IMR-90 (cell line): Measurements from ENCODE around the gene EIF3L. TPM values are rescaled to one million over a fixed set of nuclear protein-coding genes. Genes with fewer than 3 reads are reported as not detected.

ENCODE experiments used
- ATAC-seq: fragments of 200-7000 bp; cut with Tn5 transposase; 2 replicates; pipeline ENCODE4 v1.9.1; 2020; ENCODE audit warnings: low read depth, mild to moderate bottlenecking, moderate library complexity
- BruUV-seq: library from RNA; stranded (reverse); fragments of 400-500 nt; replicated peaks from 2 replicates; lab custom pipeline; 2021; lab: Mats Ljungman, UMichigan
- CTCF ChIA-PET: fragments of 300-600 bp; formaldehyde crosslinking; extraction: SDS; loops from one replicate; lab custom pipeline; 2021; ENCODE audit warnings: antibody characterized with exemption; lab: Yijun Ruan, JAX
- POLR2A ChIA-PET: fragments of 300-600 bp; sonication (Branson Sonifier 250); formaldehyde crosslinking; loops from one replicate; lab custom pipeline; 2022; ENCODE audit warnings: antibody characterized with exemption; ENCODE audit not compliant: unreplicated experiment; lab: Charles Lee
- DNase-seq: peaks from one replicate; pipeline ENCODE4 v3.0.0; 2013
- H2AFZ ChIP-seq: replicated peaks from 2 replicates; pipeline ENCODE3; 2013; ENCODE audit warnings: low read length, mild to moderate bottlenecking; ENCODE audit not compliant: poor library complexity
- H2AK5ac ChIP-seq: 2 replicates; pipeline ENCODE4 v1.6.1; 2013; ENCODE audit warnings: low read depth, low read length, inconsistent platforms
- H2AK9ac ChIP-seq: replicated peaks from 2 replicates; pipeline ENCODE3; 2013; ENCODE audit warnings: mild to moderate bottlenecking, low read depth, low read length, moderate library complexity; ENCODE audit not compliant: poor library complexity
- H2BK120ac ChIP-seq: 2 replicates; pipeline ENCODE4 v1.6.1; 2013; ENCODE audit warnings: low read depth, low read length, inconsistent platforms
- H2BK15ac ChIP-seq: 3 replicates; pipeline ENCODE4 v1.6.1; 2013; ENCODE audit warnings: low read depth, low read length, inconsistent platforms
- H2BK20ac ChIP-seq: 2 replicates; pipeline ENCODE4 v1.6.1; 2013; ENCODE audit warnings: low read depth, mild to moderate bottlenecking, inconsistent platforms, low read length, moderate library complexity
- H2BK5ac ChIP-seq: 2 replicates; pipeline ENCODE4 v1.6.1; 2013; ENCODE audit warnings: mild to moderate bottlenecking, low read depth, low read length, inconsistent platforms; ENCODE audit not compliant: poor library complexity, severe bottlenecking
- H3K14ac ChIP-seq: replicated peaks from 2 replicates; pipeline ENCODE4 v1.6.1; 2013; ENCODE audit warnings: low read depth, low read length, inconsistent platforms
- H3K18ac ChIP-seq: 2 replicates; pipeline ENCODE4 v1.6.1; 2013; ENCODE audit warnings: low read depth, low read length, control low read depth
- H3K23ac ChIP-seq: 2 replicates; pipeline ENCODE4 v1.6.1; 2013; ENCODE audit warnings: low read depth, low read length, inconsistent platforms
- H3K27ac ChIP-seq: 2 replicates; pipeline ENCODE4 v1.5.1; 2013; ENCODE audit warnings: mild to moderate bottlenecking, control low read depth, low read length; ENCODE audit not compliant: insufficient read depth
- H3K27me3 ChIP-seq: 2 replicates; pipeline ENCODE4 v1.6.1; 2013; ENCODE audit warnings: low read length; ENCODE audit not compliant: control insufficient read depth, insufficient read depth
- H3K36me3 ChIP-seq: 2 replicates; pipeline ENCODE4 v1.6.1; 2013; ENCODE audit warnings: low read length, mixed read lengths; ENCODE audit not compliant: control insufficient read depth, insufficient read depth
- H3K4ac ChIP-seq: 2 replicates; pipeline ENCODE4 v1.6.1; 2013; ENCODE audit warnings: low read depth, low read length, inconsistent platforms
- H3K4me1 ChIP-seq: 2 replicates; pipeline ENCODE4 v1.6.1; 2013; ENCODE audit warnings: low read length, mixed read lengths; ENCODE audit not compliant: control insufficient read depth, insufficient read depth
- H3K4me2 ChIP-seq: 2 replicates; pipeline ENCODE4 v1.6.1; 2013; ENCODE audit warnings: low read depth, mild to moderate bottlenecking, control low read depth, low read length, moderate library complexity
- H3K4me3 ChIP-seq: 2 replicates; pipeline ENCODE4 v1.5.1; 2013; ENCODE audit warnings: low read depth, mild to moderate bottlenecking, control low read depth, low read length, moderate library complexity; ENCODE audit not compliant: insufficient read depth
- H3K56ac ChIP-seq: 2 replicates; pipeline ENCODE4 v1.6.1; 2013; ENCODE audit warnings: low read length, inconsistent platforms; ENCODE audit not compliant: insufficient read depth; ENCODE audit errors: extremely low read depth
- H3K79me1 ChIP-seq, 2 experiments: 2 replicates each; pipeline ENCODE4 v1.6.1; 2013; ENCODE audit warnings: low read length in 2 of 2, inconsistent platforms in 1 of 2, low read depth in 1 of 2
- H3K9ac ChIP-seq: 2 replicates; pipeline ENCODE4 v1.6.1; 2013; ENCODE audit warnings: low read depth, low read length, control low read depth
- H3K9me1 ChIP-seq: 2 replicates; pipeline ENCODE4 v1.6.1; 2013; ENCODE audit warnings: low read length, inconsistent platforms; ENCODE audit not compliant: insufficient read depth
- H3K9me3 ChIP-seq: 2 replicates; pipeline ENCODE4 v1.6.1; 2013; ENCODE audit warnings: low read length; ENCODE audit not compliant: control insufficient read depth, insufficient read depth
- H4K20me1 ChIP-seq: 2 replicates; pipeline ENCODE4 v1.6.1; 2013; ENCODE audit warnings: low read length, inconsistent platforms; ENCODE audit not compliant: insufficient read depth
- H4K5ac ChIP-seq: 2 replicates; pipeline ENCODE4 v1.6.1; 2013; ENCODE audit warnings: mild to moderate bottlenecking, low read depth, low read length, control low read depth
- H4K8ac ChIP-seq, 2 experiments: 2 replicates each; pipeline ENCODE4 v1.6.1; 2013; ENCODE audit warnings: low read depth in 2 of 2, low read length in 2 of 2, control low read depth in 1 of 2, inconsistent platforms in 1 of 2
- H4K91ac ChIP-seq: 2 replicates; pipeline ENCODE4 v1.6.1; 2013; ENCODE audit warnings: low read depth, low read length, inconsistent platforms; ENCODE audit not compliant: insufficient read depth
- BHLHE40 ChIP-seq: fragments of 150-350 bp; IDR thresholded peaks from 2 replicates; pipeline ENCODE4 v1.6.1; 2016; ENCODE audit warnings: mild to moderate bottlenecking, low read depth, low read length
- CEBPB ChIP-seq: IDR thresholded peaks from 2 replicates; pipeline ENCODE4 v1.6.1; 2012; ENCODE audit warnings: low read depth, low read length, improper control_type of control experiment
- CHD1 ChIP-seq: IDR thresholded peaks from 2 replicates; pipeline ENCODE4 v1.6.1; 2012; ENCODE audit warnings: low read depth, low read length, improper control_type of control experiment
- CTCF ChIP-seq: conservative IDR thresholded peaks from 2 replicates; pipeline ENCODE4 v1.5.1; 2012; ENCODE audit warnings: mild to moderate bottlenecking, low read depth, low read length, improper control_type of control experiment
- FOS ChIP-seq: fragments of 150-350 bp; IDR thresholded peaks from 2 replicates; pipeline ENCODE4 v1.6.1; 2016; ENCODE audit warnings: low read depth, low read length
- MAFK ChIP-seq: IDR thresholded peaks from 2 replicates; pipeline ENCODE4 v1.6.1; 2012; ENCODE audit warnings: low read depth, low read length, improper control_type of control experiment
- MAZ ChIP-seq: IDR thresholded peaks from 2 replicates; pipeline ENCODE4 v1.6.1; 2012; ENCODE audit warnings: low read depth, mild to moderate bottlenecking, low read length, improper control_type of control experiment, moderate library complexity, borderline replicate concordance
- MXI1 ChIP-seq: IDR thresholded peaks from 2 replicates; pipeline ENCODE4 v1.6.1; 2012; ENCODE audit warnings: low read depth, mild to moderate bottlenecking, low read length, moderate library complexity, borderline replicate concordance
- NFE2L2 ChIP-seq: fragments of 150-350 bp; IDR thresholded peaks from 2 replicates; pipeline ENCODE4 v1.6.1; 2016; ENCODE audit warnings: low read depth, mild to moderate bottlenecking, low read length
- POLR2A ChIP-seq: IDR thresholded peaks from 2 replicates; pipeline ENCODE4 v1.6.1; 2012; ENCODE audit warnings: mild to moderate bottlenecking, low read depth, low read length
- RAD21 ChIP-seq: IDR thresholded peaks from 2 replicates; pipeline ENCODE4 v1.6.1; 2012; ENCODE audit warnings: low read length, improper control_type of control experiment
- RCOR1 ChIP-seq: IDR thresholded peaks from 2 replicates; pipeline ENCODE4 v1.6.1; 2012; ENCODE audit warnings: mild to moderate bottlenecking, low read length, improper control_type of control experiment; ENCODE audit not compliant: insufficient replicate concordance
- RFX5 ChIP-seq: IDR thresholded peaks from 2 replicates; pipeline ENCODE4 v1.8.0; 2012; ENCODE audit warnings: low read depth, mild to moderate bottlenecking, low read length, moderate library complexity
- SMC3 ChIP-seq: fragments of 150-350 bp; IDR thresholded peaks from 2 replicates; pipeline ENCODE4 v1.6.1; 2016; ENCODE audit warnings: low read depth, mild to moderate bottlenecking, antibody characterized with exemption, low read length, moderate library complexity
- WGBS, 2 experiments: methylation state at CpG; one replicate each; pipeline versions ENCODE4 v1.1.5 to v1.1.7; 2013; ENCODE audit warnings: missing lambda C conversion rate in 2 of 2; ENCODE audit not compliant: insufficient read length in 1 of 2; ENCODE audit errors: extremely low coverage in 2 of 2; 5-methylcytosine and 5-hydroxymethylcytosine counted together
- dilution Hi-C: fragments of 300-500 bp; cut with HindIII; formaldehyde crosslinking; loops from one replicate; pipeline ENCODE4 v1.14.3; 2018; ENCODE audit warnings: low sequenced_read_pairs; ENCODE audit not compliant: unreplicated experiment
- in situ Hi-C: fragments of 300-500 bp; cut with MboI; formaldehyde crosslinking; loops from 3 replicates; pipeline ENCODE4 v1.14.3; 2019; ENCODE audit warnings: low sequenced_read_pairs, inconsistent platforms, mixed read lengths
- intact Hi-C: fragments of 100-400 bp; cut with micrococcal nuclease; formaldehyde crosslinking; loops from 2 replicates; pipeline ENCODE4 v1.10.0; 2022
- polyA plus RNA-seq, 3 experiments: library from polyadenylated mRNA; depleted of rRNA; stranded (reverse); fragments of >200 nt; gene quantifications; 2 replicates each; pipeline ENCODE4 v1.2.3, GENCODE V29; 2012; ENCODE audit warnings: low replicate concordance in 1 of 3
- total RNA-seq: library from RNA; depleted of rRNA; stranded (reverse); fragments of >200 nt; gene quantifications from 2 replicates; pipeline ENCODE4 v1.2.3, GENCODE V29; 2012
- TF ChIP-seq, protein P1 (sequence below): fragments of 150-350 bp; IDR thresholded peaks from 2 replicates; pipeline ENCODE4 v1.6.1; 2016; ENCODE audit warnings: low read depth, mild to moderate bottlenecking, low read length, moderate library complexity, borderline replicate concordance
- TF ChIP-seq, protein P2 (sequence below): fragments of 150-350 bp; IDR thresholded peaks from 2 replicates; pipeline ENCODE4 v1.6.1; 2017; ENCODE audit warnings: mild to moderate bottlenecking, antibody characterized with exemption, low read length, low read depth

The EIF3L gene
- total and polyA plus RNA-seq, 2 of the 4 experiments (the other 2 are of a cell fraction): 391 to 593 TPM

DNA sequence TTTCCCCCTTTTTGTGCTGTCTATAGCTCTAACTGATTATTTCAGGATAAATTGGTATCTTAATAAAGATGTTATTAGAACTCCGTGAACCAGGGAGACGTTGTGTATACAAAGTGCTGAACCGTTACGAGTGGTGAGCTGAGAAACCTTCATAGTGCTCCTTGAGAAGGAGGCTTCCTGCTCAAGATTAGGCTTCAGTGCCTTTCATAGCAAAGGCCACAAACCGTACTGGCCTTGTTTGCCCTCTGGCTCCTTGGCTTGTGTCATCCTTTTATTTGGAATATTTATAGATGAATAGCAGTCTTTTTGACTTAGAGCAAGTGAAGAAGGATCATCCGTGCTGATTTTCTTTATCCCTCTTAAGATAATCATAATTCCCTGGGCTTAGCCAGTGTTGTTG lies 16.3 kb downstream of the EIF3L start:
- 92% methylated on average over 4 of the region's 6 CpGs; no CpG with 5 or more reads in 1 of the 2 experiments for WGBS, 2 experiments
- Histone ChIP-seq H3K14ac (no peak overlapping the region), H4K91ac (no peak overlapping the region), H3K27me3 (no peaks in the 10 kb centered on the region), H3K4me1 (peaks cover 4% of the 10 kb centered on the region), H3K4me2 (no peak overlapping the region), H3K9me3 (no peaks in the 10 kb centered on the region), H2AK5ac (no peak overlapping the region), H3K79me1 (peaks cover 37 to 55% of the 10 kb centered on the region in 2 experiments), H2BK5ac (no peak overlapping the region), H2AFZ (no peak overlapping the region), H3K9ac (no peak overlapping the region), H2BK15ac (no peak overlapping the region), H3K56ac (no peak overlapping the region), H2AK9ac (no peak overlapping the region), H3K23ac (no peak overlapping the region), H2BK120ac (no peak overlapping the region), H2BK20ac (no peak overlapping the region), H4K8ac (no peak overlapping the region), H3K36me3 (peaks cover 58% of the 10 kb centered on the region), H3K4ac (no peak overlapping the region), H3K27ac (no peak overlapping the region), H4K5ac (no peak overlapping the region), H4K20me1 (peaks cover 18% of the 10 kb centered on the region), H3K9me1 (peaks cover 8% of the 10 kb centered on the region; the same call in 1 of the 2 replicates), H3K18ac (no peak overlapping the region), H3K4me3 (no peak overlapping the region)
- in situ Hi-C loops (loop anchor here (5.0 kb wide), 1 partner anchor 48 kb away; no protein-coding TSS in a partner anchor), dilution Hi-C loops (no loop called here), intact Hi-C loops (no loop called here)
- no TSS peak for BruUV-seq
- ATAC-seq: no peak
- TF ChIP-seq MXI1: no peak
- no peak for TF ChIP-seq RAD21
- TF ChIP-seq BHLHE40: no peak
- no peak for TF ChIP-seq POLR2A
- TF ChIP-seq RCOR1: no peak
- no peak for TF ChIP-seq MAZ
- no peak for TF ChIP-seq CEBPB
- TF ChIP-seq, protein P1, sequence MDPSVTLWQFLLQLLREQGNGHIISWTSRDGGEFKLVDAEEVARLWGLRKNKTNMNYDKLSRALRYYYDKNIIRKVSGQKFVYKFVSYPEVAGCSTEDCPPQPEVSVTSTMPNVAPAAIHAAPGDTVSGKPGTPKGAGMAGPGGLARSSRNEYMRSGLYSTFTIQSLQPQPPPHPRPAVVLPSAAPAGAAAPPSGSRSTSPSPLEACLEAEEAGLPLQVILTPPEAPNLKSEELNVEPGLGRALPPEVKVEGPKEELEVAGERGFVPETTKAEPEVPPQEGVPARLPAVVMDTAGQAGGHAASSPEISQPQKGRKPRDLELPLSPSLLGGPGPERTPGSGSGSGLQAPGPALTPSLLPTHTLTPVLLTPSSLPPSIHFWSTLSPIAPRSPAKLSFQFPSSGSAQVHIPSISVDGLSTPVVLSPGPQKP: no peak
- no peak for TF ChIP-seq SMC3
- no peak for TF ChIP-seq RFX5
- TF ChIP-seq NFE2L2: no peak
- no peak for TF ChIP-seq FOS
- TF ChIP-seq, protein P2, sequence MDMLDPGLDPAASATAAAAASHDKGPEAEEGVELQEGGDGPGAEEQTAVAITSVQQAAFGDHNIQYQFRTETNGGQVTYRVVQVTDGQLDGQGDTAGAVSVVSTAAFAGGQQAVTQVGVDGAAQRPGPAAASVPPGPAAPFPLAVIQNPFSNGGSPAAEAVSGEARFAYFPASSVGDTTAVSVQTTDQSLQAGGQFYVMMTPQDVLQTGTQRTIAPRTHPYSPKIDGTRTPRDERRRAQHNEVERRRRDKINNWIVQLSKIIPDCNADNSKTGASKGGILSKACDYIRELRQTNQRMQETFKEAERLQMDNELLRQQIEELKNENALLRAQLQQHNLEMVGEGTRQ: no peak
- no peak for TF ChIP-seq MAFK
- TF ChIP-seq CTCF: no peak
- no peak for TF ChIP-seq CHD1
- ChIA-PET POLR2A (interaction anchor here (0.6 kb wide), 1 partner anchor 116 kb away, joined by 3 read pairs; no protein-coding TSS in a partner anchor), CTCF (no interaction called here)
- DNase-seq: no peak
